HepG2 (cell line): ENCODE results near the gene PREP. TPM values are rescaled to one million over a fixed set of nuclear protein-coding genes. Genes with fewer than 3 reads are reported as not detected.

ENCODE experiments used
- BRF2 ChIP-seq: sonication (generic); formaldehyde crosslinking; IDR thresholded peaks from 2 replicates; pipeline ENCODE4 v1.8.1; 2022; ENCODE audit warnings: mild to moderate bottlenecking, missing genetic modification reagents
- EHMT2 ChIP-seq: fragments of 200-600 bp; sonication (generic); IDR thresholded peaks from 2 replicates; pipeline ENCODE4 v1.7.0; 2017; ENCODE audit warnings: antibody characterized with exemption, low read depth, low read length, borderline replicate concordance
- FOXK1 ChIP-seq: sonication (generic); formaldehyde crosslinking; IDR thresholded peaks from 2 replicates; pipeline ENCODE4 v1.4.0; 2020; ENCODE audit warnings: low read depth, missing genetic modification reagents, borderline replicate concordance
- HES4 ChIP-seq: sonication (generic); formaldehyde crosslinking; IDR thresholded peaks from 2 replicates; pipeline ENCODE4 v1.9.0; 2021; ENCODE audit warnings: mild to moderate bottlenecking, missing genetic modification reagents, borderline replicate concordance
- KLF13 ChIP-seq: sonication (generic); formaldehyde crosslinking; IDR thresholded peaks from 2 replicates; pipeline ENCODE4 v1.4.0; 2020; ENCODE audit warnings: mild to moderate bottlenecking, missing genetic modification reagents
- MED1 ChIP-seq: sonication (generic); formaldehyde crosslinking; IDR thresholded peaks from 2 replicates; pipeline ENCODE4 v1.4.0; 2020; ENCODE audit warnings: missing genetic modification reagents
- NCOR1 ChIP-seq: fragments of 200-600 bp; sonication (generic); IDR thresholded peaks from 2 replicates; pipeline ENCODE4 v1.7.0; 2017; ENCODE audit warnings: antibody characterized with exemption, low read length, borderline replicate concordance
- NFIC ChIP-seq: IDR thresholded peaks from 2 replicates; pipeline ENCODE4 v1.6.1; 2012; ENCODE audit warnings: mild to moderate bottlenecking, low read length, inconsistent platforms
- SKI ChIP-seq: fragments of 450-650 bp; IDR thresholded peaks from one replicate; pipeline ENCODE4 v1.6.1; 2018; ENCODE audit warnings: mild to moderate bottlenecking; ENCODE audit not compliant: partially characterized antibody
- SUZ12 ChIP-seq: fragments of 150-350 bp; IDR thresholded peaks from 2 replicates; pipeline ENCODE4 v1.6.1; 2014; ENCODE audit warnings: low read depth, low read length
- UBTF ChIP-seq: sonication (generic); formaldehyde crosslinking; IDR thresholded peaks from 2 replicates; pipeline ENCODE4 v1.4.0; 2020; ENCODE audit warnings: mild to moderate bottlenecking, missing genetic modification reagents
- ZBTB25 ChIP-seq: IDR thresholded peaks from 2 replicates; pipeline ENCODE4 v1.6.1; 2018; ENCODE audit warnings: missing genetic modification reagents
- ZNF24 ChIP-seq: fragments of 450-650 bp; IDR thresholded peaks from 2 replicates; pipeline ENCODE4 v1.6.1; 2017; ENCODE audit warnings: antibody characterized with exemption, mild to moderate bottlenecking
- ZNF318 ChIP-seq: sonication (generic); formaldehyde crosslinking; IDR thresholded peaks from 2 replicates; pipeline ENCODE4 v1.4.0; 2020; ENCODE audit warnings: mild to moderate bottlenecking, missing genetic modification reagents
- ZNF44 ChIP-seq: sonication (generic); formaldehyde crosslinking; IDR thresholded peaks from 2 replicates; pipeline ENCODE4 v1.5.1; 2020; ENCODE audit warnings: mild to moderate bottlenecking, missing genetic modification reagents
- ZNF614 ChIP-seq: IDR thresholded peaks from 2 replicates; pipeline ENCODE4 v1.6.1; 2018; ENCODE audit warnings: missing biosample characterization, missing genetic modification reagents, inconsistent platforms, borderline replicate concordance
- ZNF7 ChIP-seq: IDR thresholded peaks from 2 replicates; pipeline ENCODE4 v1.6.1; 2016; ENCODE audit warnings: missing biosample characterization, missing genetic modification reagents
- ZSCAN22 ChIP-seq: sonication (generic); formaldehyde crosslinking; IDR thresholded peaks from 2 replicates; pipeline ENCODE4 v1.4.0; 2020; ENCODE audit warnings: mild to moderate bottlenecking, missing genetic modification reagents
- polyA plus RNA-seq, 8 experiments: library from polyadenylated mRNA; depleted of rRNA in 3 of 8; stranded (reverse) in 7 of 8; unstranded in 1 of 8; fragments of >200 nt; fragmentation: Illumina TruSeq in 4 of 8; extraction: Trizol in 4 of 8; gene quantifications; 2 replicates each; pipeline versions ENCODE4 v1.2.1 to v1.2.3, GENCODE V29; 2011 to 2016; ENCODE audit warnings: low read depth in 4 of 8, missing spikeins in 1 of 8, mixed read lengths in 1 of 8; ENCODE audit not compliant: insufficient read depth in 1 of 8
- total RNA-seq, 5 experiments: library from RNA; depleted of rRNA; stranded (reverse); fragments of >200 nt; fragmentation: Illumina TruSeq; extraction: Trizol; gene quantifications; 2 replicates each; pipeline ENCODE4 v1.2.3, GENCODE V29; 2016; ENCODE audit warnings: low read depth in 1 of 5

The PREP gene
- total and polyA plus RNA-seq, 2 of the 13 experiments (the other 11 are each of a cell fraction or from before 2014, with no cell fraction given), result 12.6 to 15.9 TPM

- no peak for TF ChIP-seq BRF2
- no peak for TF ChIP-seq MED1 (CRISPR knock-in tag)
- TF ChIP-seq ZBTB25 (CRISPR knock-in tag), result no peak
- TF ChIP-seq EHMT2, result no peak; the same call in 1 of the 2 replicates
- no peak for TF ChIP-seq FOXK1 (CRISPR knock-in tag)
- peak; percentile 37; the same call in 1 of the 2 replicates for TF ChIP-seq ZNF614 (CRISPR knock-in tag)
- TF ChIP-seq ZNF7 (CRISPR knock-in tag), result no peak
- TF ChIP-seq ZNF318, result no peak
- no peak for TF ChIP-seq NFIC
- TF ChIP-seq NCOR1, result peak; percentile 57; the same call in 1 of the 2 replicates
- TF ChIP-seq KLF13 (CRISPR knock-in tag), result no peak
- TF ChIP-seq SKI, result no peak
- TF ChIP-seq ZSCAN22, result no peak
- no peak for TF ChIP-seq HES4
- no peak for TF ChIP-seq SUZ12
- 0 out of 2 replicates have a peak, but pooled peaks have one; percentile 20 for TF ChIP-seq ZNF24
- peak; percentile 25; the same call in 1 of the 2 replicates for TF ChIP-seq UBTF (CRISPR knock-in tag)
- TF ChIP-seq ZNF44 (CRISPR knock-in tag), result no peak
These were observed 25.6 kb upstream of the PREP start (continued) for GRCh38 chr6:105428342-105428957.
